K562 (cell line): ENCODE results near the gene TBX1. TPM values are rescaled to one million over a fixed set of nuclear protein-coding genes. Genes with fewer than 3 reads are reported as not detected.

Experiments used
- ATAC-seq: fragments of 200-7000 bp; cut with Tn5 transposase; 3 replicates; pipeline ENCODE4 v1.9.1; 2020; ENCODE audit warnings: moderate library complexity
- BruUV-seq: library from RNA; stranded (reverse); fragments of 400-500 nt; replicated peaks from 2 replicates; lab custom pipeline; 2021; lab: Mats Ljungman, UMichigan
- CTCF ChIA-PET: fragments of 300-600 bp; formaldehyde crosslinking; extraction: SDS; loops from one replicate; lab custom pipeline; 2021; ENCODE audit warnings: low intra/inter-chr PET ratio; lab: Yijun Ruan, JAX
- POLR2A ChIA-PET: fragments of 300-600, 350-650 bp; sonication (Branson Sonifier 250); formaldehyde crosslinking; extraction: SDS; loops from one replicate; lab custom pipeline; 2021; ENCODE audit warnings: antibody characterized with exemption, inconsistent platforms; lab: Yijun Ruan, JAX
- DNase-seq, 4 experiments: peaks; one replicate each; pipeline versions ENCODE4 v3.0.0 to v3.0.0-alpha.2; 2011 to 2018; ENCODE audit warnings: low spot score in 3 of 4, mixed read lengths in 3 of 4; ENCODE audit errors: extremely low read depth in 1 of 4
- FAIRE-seq: peaks from 2 replicates; lab custom pipeline; 2011; peaks lifted over from hg19 to GRCh38; lab: Jason Lieb, UNC
- H2AFZ ChIP-seq: 2 replicates; pipeline ENCODE4 v1.6.0; 2011; ENCODE audit warnings: low read depth, low read length, control low read depth, inconsistent platforms
- H3K27ac ChIP-seq: fragments of 200-600 bp; 3 replicates; pipeline ENCODE4 v1.8.0; 2011; ENCODE audit warnings: low read depth, mild to moderate bottlenecking, control low read depth, inconsistent platforms, low read length, moderate library complexity, mixed read lengths; ENCODE audit errors: extremely low read depth
- H3K27me3 ChIP-seq, 2 experiments: fragments of 300-600 bp in 1 of 2; 2 replicates in 1 of 2; 3 replicates in 1 of 2; pipeline versions ENCODE4 v1.6.0 to v1.8.0; 2011; ENCODE audit warnings: inconsistent platforms in 2 of 2, low read length in 2 of 2, mild to moderate bottlenecking in 1 of 2, mixed read lengths in 1 of 2, moderate library complexity in 1 of 2; ENCODE audit not compliant: control insufficient read depth in 2 of 2, insufficient read depth in 2 of 2
- H3K36me3 ChIP-seq: fragments of 300-600 bp; 3 replicates; pipeline ENCODE4 v1.8.0; 2011; ENCODE audit warnings: mild to moderate bottlenecking, low read length, inconsistent platforms; ENCODE audit not compliant: control insufficient read depth, insufficient read depth
- H3K4me1 ChIP-seq, 2 experiments: fragments of 200-600 bp in 1 of 2; replicated peaks in 1 of 2; 2 replicates in 1 of 2; 3 replicates in 1 of 2; pipeline versions ENCODE4 v1.5.1 to v1.8.0; 2011; ENCODE audit warnings: inconsistent platforms in 2 of 2, low read length in 2 of 2, mild to moderate bottlenecking in 1 of 2, mixed read lengths in 1 of 2, moderate library complexity in 1 of 2; ENCODE audit not compliant: control insufficient read depth in 2 of 2, insufficient read depth in 2 of 2
- H3K4me2 ChIP-seq: 2 replicates; pipeline ENCODE4 v1.6.1; 2011; ENCODE audit warnings: low read length, control low read depth, inconsistent platforms, mixed read lengths; ENCODE audit not compliant: insufficient read depth
- H3K4me3 ChIP-seq: fragments of 200-600 bp; sonication (generic), shearing (Covaris generic); 2 replicates; pipeline ENCODE4 v1.5.1; 2016; ENCODE audit warnings: control low read depth, inconsistent platforms
- H3K79me2 ChIP-seq: fragments of 200-600 bp; 3 replicates; pipeline ENCODE4 v1.8.0; 2011; ENCODE audit warnings: low read length, inconsistent platforms; ENCODE audit not compliant: control insufficient read depth, insufficient read depth
- H3K9ac ChIP-seq, 2 experiments: 2 replicates each; pipeline versions ENCODE4 v1.6.0 to v1.6.1; 2011; ENCODE audit warnings: low read depth in 2 of 2, low read length in 2 of 2, control low read depth in 1 of 2, inconsistent platforms in 1 of 2, mild to moderate bottlenecking in 1 of 2, mixed read lengths in 1 of 2; ENCODE audit not compliant: insufficient read depth in 1 of 2
- H3K9me1 ChIP-seq: one replicate; pipeline ENCODE4 v1.6.0; 2011; ENCODE audit warnings: inconsistent platforms, mild to moderate bottlenecking, low read length, moderate library complexity; ENCODE audit not compliant: control insufficient read depth, insufficient read depth
- H3K9me3 ChIP-seq: replicated peaks from 2 replicates; pipeline ENCODE4 v1.5.1; 2011; ENCODE audit warnings: low read depth, low read length, inconsistent platforms; ENCODE audit not compliant: control insufficient read depth, insufficient read depth
- H4K20me1 ChIP-seq: replicated peaks from 2 replicates; pipeline ENCODE4 v1.6.1; 2011; ENCODE audit warnings: low read length, inconsistent platforms, mixed read lengths; ENCODE audit not compliant: control insufficient read depth, insufficient read depth
- HDAC6 ChIP-seq: IDR thresholded peaks from 2 replicates; pipeline ENCODE4 v1.6.1; 2012; ENCODE audit warnings: low read depth, mild to moderate bottlenecking, control low read depth, inconsistent platforms, low read length, moderate library complexity
- KDM5B ChIP-seq: fragments of 200-600 bp; sonication (generic); IDR thresholded peaks from 2 replicates; pipeline ENCODE4 v1.6.1; 2012; ENCODE audit warnings: low read depth, mild to moderate bottlenecking, moderate library complexity, low read length, control low read depth, inconsistent platforms; ENCODE audit not compliant: insufficient replicate concordance
- KLF13 ChIP-seq: fragments of 450-650 bp; IDR thresholded peaks from 2 replicates; pipeline ENCODE4 v1.6.1; 2016; ENCODE audit warnings: missing genetic modification characterization, low read depth, mild to moderate bottlenecking, missing compliant biosample characterization, moderate library complexity, borderline replicate concordance
- ZEB2 ChIP-seq: fragments of 450-650 bp; IDR thresholded peaks from 2 replicates; pipeline ENCODE4 v1.6.1; 2016
- ZNF277 ChIP-seq: fragments of 250-450 bp; sonication (Bioruptor Pico); IDR thresholded peaks from 2 replicates; pipeline ENCODE4 v1.8.0; 2022; ENCODE audit warnings: inconsistent platforms, mild to moderate bottlenecking, moderate library complexity, borderline replicate concordance
- ZNF518B ChIP-seq: fragments of 250-450 bp; sonication (Bioruptor Pico); IDR thresholded peaks from 2 replicates; pipeline ENCODE4 v1.5.0; 2021; ENCODE audit warnings: mild to moderate bottlenecking, moderate library complexity
- ZNF764 ChIP-seq: fragments of 250-450 bp; sonication (Bioruptor Pico); IDR thresholded peaks from 2 replicates; pipeline ENCODE4 v1.4.0; 2020; ENCODE audit warnings: low read depth, mild to moderate bottlenecking, moderate library complexity
- WGBS: fragments of 100-300 bp; shearing (Covaris generic); methylation state at CpG from one replicate; pipeline ENCODE4 v1.1.6; 2016; ENCODE audit warnings: low coverage, mixed read lengths; ENCODE audit not compliant: insufficient coverage; ENCODE audit errors: missing lambda C conversion rate; 5-methylcytosine and 5-hydroxymethylcytosine counted together
- in situ Hi-C: fragments of 300-500 bp; cut with MboI; formaldehyde crosslinking; loops from 4 replicates; pipeline ENCODE4 v1.15.0; 2018; ENCODE audit warnings: inconsistent platforms, mixed read lengths
- intact Hi-C: fragments of 100-400 bp; cut with micrococcal nuclease; formaldehyde crosslinking; loops from 2 replicates; pipeline ENCODE4 v1.14.2; 2022
- polyA plus RNA-seq, 8 experiments: library from polyadenylated mRNA; depleted of rRNA in 4 of 8; stranded (reverse) in 5 of 8; unstranded in 3 of 8; fragments of >200 nt; fragmentation: Nextera tagmentation in 2 of 8; fragmentation: Illumina TruSeq in 1 of 8; extraction: Ambion mirVana in 2 of 8; extraction: Trizol in 1 of 8; gene quantifications; 2 replicates each; pipeline versions ENCODE4 v1.2.1 to v1.2.3, GENCODE V29; 2011 to 2014; ENCODE audit warnings: inconsistent platforms in 1 of 8, missing spikeins in 1 of 8
- total RNA-seq, 7 experiments: library from RNA; depleted of rRNA in 6 of 7; stranded (reverse); fragments of >200 nt in 6 of 7; fragmentation: Illumina TruSeq in 2 of 7; extraction: Trizol in 2 of 7; gene quantifications; 2 replicates each; pipeline versions ENCODE4 v1.2.1 to v1.2.3, GENCODE V29; 2011 to 2021; ENCODE audit warnings: low replicate concordance in 1 of 7
- TF ChIP-seq, protein P1 (sequence below): sonication (generic); formaldehyde crosslinking; IDR thresholded peaks from 2 replicates; pipeline ENCODE4 v1.8.1; 2023; ENCODE audit warnings: mild to moderate bottlenecking, missing genetic modification reagents
- TF ChIP-seq, protein P2 (sequence below): sonication (generic); formaldehyde crosslinking; IDR thresholded peaks from 2 replicates; pipeline ENCODE4 v1.8.1; 2023; ENCODE audit warnings: mild to moderate bottlenecking, missing genetic modification reagents

The TBX1 gene
- total and polyA plus RNA-seq, 9 of the 15 experiments (the other 6 are each of a cell fraction or from before 2014, with no cell fraction given): 0.07 to 35.0 (median 3.9) TPM

DNA sequence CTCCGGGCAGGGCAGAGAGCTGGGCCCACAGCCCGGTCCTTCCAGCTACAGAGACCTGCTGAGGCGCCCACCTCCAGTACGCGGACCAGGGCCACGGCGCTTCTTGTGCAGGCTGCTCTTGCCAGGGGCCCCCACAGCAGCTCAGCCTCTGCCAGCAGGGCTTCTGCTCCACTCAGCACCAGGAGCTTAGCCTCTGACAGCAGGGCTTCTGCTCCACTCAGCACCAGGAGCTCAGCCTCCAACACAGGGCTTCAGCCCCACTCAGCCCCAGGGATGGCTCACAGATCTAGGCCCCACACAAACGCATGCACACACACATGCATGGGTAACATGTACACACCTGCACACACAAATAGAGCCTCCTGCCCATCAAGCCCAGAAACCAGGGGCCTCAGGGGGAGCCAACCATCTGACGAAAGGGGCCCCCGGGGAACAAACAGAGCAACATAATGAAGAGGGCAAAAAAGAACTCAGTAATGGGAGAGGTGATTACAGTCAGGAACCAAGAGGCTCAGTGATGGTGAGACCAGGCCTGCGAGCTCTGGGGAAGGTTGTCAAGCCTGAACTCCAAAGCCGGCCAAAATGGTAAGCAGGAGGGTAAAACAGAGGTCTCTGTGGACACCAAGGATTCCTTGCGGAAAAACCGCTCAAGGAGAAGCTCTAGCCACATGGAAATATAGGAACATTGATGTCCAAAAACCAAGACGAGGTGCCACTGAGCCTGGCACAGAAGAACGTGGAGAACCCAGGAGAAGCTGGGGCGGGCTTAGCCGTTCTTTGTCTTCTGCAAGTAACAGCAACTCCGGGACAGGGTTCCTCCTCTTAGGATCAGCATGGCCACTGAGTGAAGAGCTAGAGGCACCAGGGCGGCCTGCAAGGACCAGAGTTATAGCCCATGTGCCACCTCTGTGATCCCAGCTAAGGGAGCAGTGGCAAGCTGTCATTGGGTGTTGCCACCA is 47.6 kb downstream of the TBX1 start:
- peaks cover 13 to 66% of the 10 kb centered on the region in 2 experiments for H3K4me1 ChIP-seq
- peaks cover 29% of the 10 kb centered on the region for H4K20me1 ChIP-seq
- BruUV-seq: no TSS peak
- FAIRE-seq (no peak), ATAC-seq (no peak), DNase-seq (no peak)
- no peak overlapping the region for H3K4me3 ChIP-seq
- no peak overlapping the region for H3K4me2 ChIP-seq
- H2AFZ ChIP-seq: no peak overlapping the region
- H3K27me3 ChIP-seq: no peaks in the 10 kb centered on the region
- H3K9ac ChIP-seq: peak overlapping the region in 1 of 2 experiments; percentile 57; a peak in 2 of 4 replicates
- no peaks in the 10 kb centered on the region for H3K79me2 ChIP-seq
- ChIA-PET POLR2A (interaction anchor here (0.6 to 5.7 kb wide), 23 partner anchors 9 to 633 kb away, joined by 3 to 43 read pairs (median 4); partner anchors contain the start of genes GNB1L and RTL10), CTCF (no interaction called here)
- intact Hi-C loops (loop anchor here (2.0 kb wide), 1 partner anchor 21 kb away; no protein-coding TSS in a partner anchor), in situ Hi-C loops (no loop called here)
- H3K9me3 ChIP-seq: no peaks in the 10 kb centered on the region
- 77% methylated on average over 20 of the region's 20 CpGs for WGBS
- H3K36me3 ChIP-seq: 0 out of 3 replicates have a peak, but pooled peaks cover 3% of the 10 kb centered on the region
- no peak overlapping the region for H3K27ac ChIP-seq
- H3K9me1 ChIP-seq: no peaks in the 10 kb centered on the region
- TF ChIP-seq, protein P1, sequence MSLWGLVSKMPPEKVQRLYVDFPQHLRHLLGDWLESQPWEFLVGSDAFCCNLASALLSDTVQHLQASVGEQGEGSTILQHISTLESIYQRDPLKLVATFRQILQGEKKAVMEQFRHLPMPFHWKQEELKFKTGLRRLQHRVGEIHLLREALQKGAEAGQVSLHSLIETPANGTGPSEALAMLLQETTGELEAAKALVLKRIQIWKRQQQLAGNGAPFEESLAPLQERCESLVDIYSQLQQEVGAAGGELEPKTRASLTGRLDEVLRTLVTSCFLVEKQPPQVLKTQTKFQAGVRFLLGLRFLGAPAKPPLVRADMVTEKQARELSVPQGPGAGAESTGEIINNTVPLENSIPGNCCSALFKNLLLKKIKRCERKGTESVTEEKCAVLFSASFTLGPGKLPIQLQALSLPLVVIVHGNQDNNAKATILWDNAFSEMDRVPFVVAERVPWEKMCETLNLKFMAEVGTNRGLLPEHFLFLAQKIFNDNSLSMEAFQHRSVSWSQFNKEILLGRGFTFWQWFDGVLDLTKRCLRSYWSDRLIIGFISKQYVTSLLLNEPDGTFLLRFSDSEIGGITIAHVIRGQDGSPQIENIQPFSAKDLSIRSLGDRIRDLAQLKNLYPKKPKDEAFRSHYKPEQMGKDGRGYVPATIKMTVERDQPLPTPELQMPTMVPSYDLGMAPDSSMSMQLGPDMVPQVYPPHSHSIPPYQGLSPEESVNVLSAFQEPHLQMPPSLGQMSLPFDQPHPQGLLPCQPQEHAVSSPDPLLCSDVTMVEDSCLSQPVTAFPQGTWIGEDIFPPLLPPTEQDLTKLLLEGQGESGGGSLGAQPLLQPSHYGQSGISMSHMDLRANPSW (CRISPR knock-in tag): peak; percentile 50; the same call in 1 of the 2 replicates
- TF ChIP-seq, protein P2, sequence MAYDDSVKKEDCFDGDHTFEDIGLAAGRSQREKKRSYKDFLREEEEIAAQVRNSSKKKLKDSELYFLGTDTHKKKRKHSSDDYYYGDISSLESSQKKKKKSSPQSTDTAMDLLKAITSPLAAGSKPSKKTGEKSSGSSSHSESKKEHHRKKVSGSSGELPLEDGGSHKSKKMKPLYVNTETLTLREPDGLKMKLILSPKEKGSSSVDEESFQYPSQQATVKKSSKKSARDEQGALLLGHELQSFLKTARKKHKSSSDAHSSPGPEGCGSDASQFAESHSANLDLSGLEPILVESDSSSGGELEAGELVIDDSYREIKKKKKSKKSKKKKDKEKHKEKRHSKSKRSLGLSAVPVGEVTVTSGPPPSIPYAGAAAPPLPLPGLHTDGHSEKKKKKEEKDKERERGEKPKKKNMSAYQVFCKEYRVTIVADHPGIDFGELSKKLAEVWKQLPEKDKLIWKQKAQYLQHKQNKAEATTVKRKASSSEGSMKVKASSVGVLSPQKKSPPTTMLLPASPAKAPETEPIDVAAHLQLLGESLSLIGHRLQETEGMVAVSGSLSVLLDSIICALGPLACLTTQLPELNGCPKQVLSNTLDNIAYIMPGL (CRISPR knock-in tag): peak; percentile 33; the same call in 1 of the 2 replicates
- peak; percentile 7; the same call in 1 of the 2 replicates for TF ChIP-seq ZNF764 (CRISPR knock-in tag)
- TF ChIP-seq KLF13: 0 out of 2 replicates have a peak, but pooled peaks have one; percentile 21
- no peak for TF ChIP-seq ZEB2
- peak; percentile 43 for TF ChIP-seq KDM5B
- TF ChIP-seq ZNF277 (CRISPR knock-in tag): no peak
- TF ChIP-seq ZNF518B (CRISPR knock-in tag): no peak
- 0 out of 2 replicates have a peak, but pooled peaks have one; percentile 33 for TF ChIP-seq HDAC6
